ENCODE data around the gene DYNLT2.

The DYNLT2 gene

GRCh38 chr6:169738204-169738975, 13.0 kb downstream of the DYNLT2 start:
- TF ChIP-seq, protein P1, sequence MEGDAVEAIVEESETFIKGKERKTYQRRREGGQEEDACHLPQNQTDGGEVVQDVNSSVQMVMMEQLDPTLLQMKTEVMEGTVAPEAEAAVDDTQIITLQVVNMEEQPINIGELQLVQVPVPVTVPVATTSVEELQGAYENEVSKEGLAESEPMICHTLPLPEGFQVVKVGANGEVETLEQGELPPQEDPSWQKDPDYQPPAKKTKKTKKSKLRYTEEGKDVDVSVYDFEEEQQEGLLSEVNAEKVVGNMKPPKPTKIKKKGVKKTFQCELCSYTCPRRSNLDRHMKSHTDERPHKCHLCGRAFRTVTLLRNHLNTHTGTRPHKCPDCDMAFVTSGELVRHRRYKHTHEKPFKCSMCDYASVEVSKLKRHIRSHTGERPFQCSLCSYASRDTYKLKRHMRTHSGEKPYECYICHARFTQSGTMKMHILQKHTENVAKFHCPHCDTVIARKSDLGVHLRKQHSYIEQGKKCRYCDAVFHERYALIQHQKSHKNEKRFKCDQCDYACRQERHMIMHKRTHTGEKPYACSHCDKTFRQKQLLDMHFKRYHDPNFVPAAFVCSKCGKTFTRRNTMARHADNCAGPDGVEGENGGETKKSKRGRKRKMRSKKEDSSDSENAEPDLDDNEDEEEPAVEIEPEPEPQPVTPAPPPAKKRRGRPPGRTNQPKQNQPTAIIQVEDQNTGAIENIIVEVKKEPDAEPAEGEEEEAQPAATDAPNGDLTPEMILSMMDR (IDR thresholded peaks at IDR 0.05; ENCODE audit: insufficient read depth, low read depth, low read length, missing control alignments) = no peak
- DNase-seq (ENCODE audit: low read depth) = no peak
- H3K4me3 ChIP-seq (ENCODE audit: low read depth, low read length) = no peak overlapping the region

DNA sequence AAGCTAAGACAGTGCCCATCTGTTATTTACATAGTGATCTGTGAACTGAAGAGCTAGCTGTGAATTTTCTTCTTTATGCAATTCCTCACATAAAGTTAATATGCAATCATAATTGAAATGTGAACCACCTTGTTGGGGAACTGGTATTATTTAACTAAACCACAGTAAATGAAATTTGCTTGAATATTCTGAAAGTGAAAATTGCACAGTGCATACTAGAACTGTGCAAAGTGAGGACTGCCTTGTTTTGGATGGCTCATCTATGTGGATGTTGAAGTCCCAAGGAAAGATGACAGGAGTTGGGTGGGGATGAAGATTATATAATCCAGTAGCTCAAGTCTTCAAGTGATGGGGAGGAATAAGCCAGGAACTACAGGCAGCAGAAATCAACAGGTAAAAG, 21.4 kb downstream of the DYNLT2 start:
- H3K4me3 ChIP-seq (ENCODE audit: low read depth, low read length) = no peak overlapping the region
- TF ChIP-seq, protein P1 (IDR thresholded peaks at IDR 0.05; ENCODE audit: insufficient read depth, low read depth, low read length, missing control alignments) = no peak
- no peak for DNase-seq (ENCODE audit: low read depth)

- H3K4me3 ChIP-seq (ENCODE audit: low read depth, low read length) = no peak overlapping the region
- TF ChIP-seq, protein P1 (IDR thresholded peaks at IDR 0.05; ENCODE audit: insufficient read depth, low read depth, low read length, missing control alignments) = no peak
- DNase-seq (ENCODE audit: low read depth) = no peak
These were observed 24.4 kb downstream of the DYNLT2 start for GRCh38 chr6:169726963-169727362.

DNA sequence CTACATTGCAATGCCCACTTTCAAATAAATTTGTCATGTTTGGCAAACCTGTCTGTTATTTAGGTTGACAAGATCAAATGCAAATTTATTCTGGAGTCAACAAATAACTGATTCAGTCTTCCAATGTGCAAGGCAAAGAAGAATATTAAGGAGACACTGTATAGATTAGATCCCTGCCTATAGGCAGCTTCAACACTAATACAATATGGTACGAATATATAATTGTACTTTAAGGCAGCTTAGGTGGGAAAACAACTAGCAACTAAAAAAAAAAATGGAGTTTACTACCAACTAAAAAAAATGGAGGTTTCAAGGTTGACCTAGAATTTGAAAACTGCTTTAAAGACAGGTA, 25.3 kb downstream of the DYNLT2 start:
- no peak for DNase-seq (ENCODE audit: low read depth)
- TF ChIP-seq, protein P1 (IDR thresholded peaks at IDR 0.05; ENCODE audit: insufficient read depth, low read depth, low read length, missing control alignments) = no peak
- H3K4me3 ChIP-seq (ENCODE audit: low read depth, low read length) = no peak overlapping the region

DNA sequence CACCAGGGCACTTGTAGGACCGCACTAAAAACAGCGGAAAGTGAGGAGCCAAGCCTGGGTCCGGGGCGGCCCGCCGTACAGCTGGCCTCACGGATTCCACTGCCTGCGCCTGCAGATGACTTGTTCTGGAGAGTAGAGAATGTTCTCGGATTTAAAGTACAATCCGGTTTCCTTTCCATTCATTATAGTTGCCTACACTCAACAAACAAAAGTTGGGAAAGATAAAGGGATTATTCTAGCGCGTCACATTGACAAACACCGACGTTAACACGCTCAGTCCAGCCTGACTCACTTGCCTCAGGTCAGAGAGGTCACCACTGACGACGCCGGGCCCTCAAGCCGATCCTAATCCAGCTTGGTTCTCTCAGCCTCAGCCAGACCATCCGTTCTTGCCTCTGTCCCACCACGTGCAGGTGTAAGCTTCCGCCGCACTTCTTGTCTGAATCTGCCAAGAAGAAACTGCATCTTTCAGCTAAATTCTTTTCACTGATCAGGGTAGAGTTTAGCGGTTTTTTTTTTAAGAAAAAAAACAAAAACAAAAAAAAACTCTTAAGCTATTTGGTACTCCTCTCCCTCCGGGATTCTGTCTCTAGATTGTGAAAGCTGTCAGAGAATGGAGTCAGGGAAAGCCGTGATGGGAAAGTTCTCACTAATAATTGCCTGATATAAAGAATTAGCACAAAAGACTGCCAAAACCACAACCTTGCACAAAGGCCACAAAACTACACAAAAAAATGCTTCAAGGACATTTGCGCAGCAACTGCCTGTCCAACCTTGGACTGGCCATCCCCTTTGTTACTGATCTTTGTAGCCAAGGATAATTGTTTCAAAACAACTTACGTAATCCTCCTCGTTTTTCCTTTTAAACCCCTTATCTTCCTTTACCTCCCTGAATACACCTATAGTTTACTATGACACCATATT, 26.0 kb downstream of the DYNLT2 start:
- H3K4me3 ChIP-seq (ENCODE audit: low read depth, low read length) = peak overlapping the region; percentile 58
- TF ChIP-seq, protein P1 (IDR thresholded peaks at IDR 0.05; ENCODE audit: insufficient read depth, low read depth, low read length, missing control alignments) = no peak
- peak; percentile 11 for DNase-seq (ENCODE audit: low read depth)

- DNase-seq (ENCODE audit: low read depth) = peak; percentile 71
- H3K4me3 ChIP-seq (ENCODE audit: low read depth, low read length) = peak within 1 kb of the TSS; percentile 80
- TF ChIP-seq, protein P1 (IDR thresholded peaks at IDR 0.05; ENCODE audit: insufficient read depth, low read depth, low read length, missing control alignments) = no peak
These were observed 26.8 kb downstream of the DYNLT2 start, which contains the start of gene PHF10 for GRCh38 chr6:169724494-169725124. TSS of gene PHF10 (minus strand) at chr6:169724500. CDS start at chr6:169723931, 569 bp downstream.
